Ascending aorta (tissue), 2 donors: Measurements from ENCODE around the gene ANKRD35. TPM values are rescaled to one million over a fixed set of nuclear protein-coding genes. Genes with fewer than 3 reads are reported as not detected.
"Not testable (repeated sequence)": the region's sequence is repeated elsewhere in the genome, so short reads cannot be mapped to it uniquely, and the experiment has no call there.

ENCODE experiments used
- DNase-seq, 2 donors: peaks; one replicate each; pipeline ENCODE4 v3.0.0-alpha.2; 2019; ENCODE audit warnings: low spot score in 2 of 2
- H3K27ac ChIP-seq, 2 donors: fragments of 200-600 bp; sonication (generic); one replicate each; pipeline ENCODE4 v1.5.1; 2016 to 2017; ENCODE audit warnings: mild to moderate bottlenecking in 1 of 2
- H3K27me3 ChIP-seq: fragments of 200-600 bp; sonication (generic); one replicate; pipeline ENCODE4 v1.5.1; 2017
- H3K36me3 ChIP-seq, 2 donors: fragments of 200-600 bp; sonication (generic); one replicate each; pipeline ENCODE4 v1.5.1; 2016
- H3K4me1 ChIP-seq, 2 donors: fragments of 200-600 bp; sonication (generic); one replicate each; pipeline ENCODE4 v1.5.1; 2016 to 2017; ENCODE audit warnings: mild to moderate bottlenecking in 1 of 2
- H3K4me3 ChIP-seq, 2 donors: fragments of 200-600 bp; sonication (generic); one replicate each; pipeline ENCODE4 v1.5.1; 2016 to 2017; ENCODE audit warnings: mild to moderate bottlenecking in 1 of 2
- H3K9me3 ChIP-seq, 2 donors: fragments of 200-600 bp; sonication (generic); one replicate each; pipeline ENCODE4 v1.5.1; 2016
- CTCF ChIP-seq, 3 experiments: fragments of 200-600 bp in 2 of 3; fragments of 450-650 bp in 1 of 3; sonication (generic) in 2 of 3; IDR thresholded peaks; one replicate each; pipeline ENCODE4 v1.5.1; 2016 to 2019; ENCODE audit warnings: antibody characterized with exemption in 3 of 3, mild to moderate bottlenecking in 1 of 3, moderate library complexity in 1 of 3
- intact Hi-C: fragments of 100-400 bp; cut with DNase I; formaldehyde crosslinking; loops from one replicate; pipeline ENCODE4 v1.15.1; 2023
- total RNA-seq: library from RNA; depleted of rRNA; stranded (reverse); fragments of >200 nt; gene quantifications from one replicate; pipeline ENCODE4 v1.1.0, GENCODE V29; 2016

The ANKRD35 gene
- total RNA-seq, 1 donor from 2014 or later = 19.9 TPM

- peak overlapping the region; percentile 70 to 73 for H3K4me3 ChIP-seq
- no peaks in the 10 kb centered on the region for H3K27me3 ChIP-seq
- H3K36me3 ChIP-seq = peaks cover 13 to 19% of the 10 kb centered on the region in 2 donors
- H3K9me3 ChIP-seq = no peaks in the 10 kb centered on the region
- no peak for TF ChIP-seq CTCF (IDR thresholded peaks at IDR 0.05)
- DNase-seq = no peak
- intact Hi-C loops = loop anchor here (1.0 to 2.0 kb wide), 3 partner anchors 17 to 86 kb away; partner anchors contain the start of gene LIX1L
- peaks cover 6 to 12% of the 10 kb centered on the region in 2 donors for H3K4me1 ChIP-seq
- peak overlapping the region; percentile 97 to 98 for H3K27ac ChIP-seq
These were observed 41.0 kb upstream of the ANKRD35 start for GRCh38 chr1:145926686-145927062.

- Histone ChIP-seq H3K36me3 (peaks cover 5 to 13% of the 10 kb centered on the region in 2 donors), H3K27ac (no peak overlapping the region), H3K9me3 (no peaks in the 10 kb centered on the region), H3K4me3 (no peak overlapping the region), H3K27me3 (no peaks in the 10 kb centered on the region), H3K4me1 (peaks cover 10 to 24% of the 10 kb centered on the region in 2 donors)
- TF ChIP-seq CTCF (IDR thresholded peaks at IDR 0.05) = no peak
- intact Hi-C loops = no loop called here
- no peak for DNase-seq
These were observed 36.6 kb upstream of the ANKRD35 start for GRCh38 chr1:145922266-145922665.

- H3K4me1 ChIP-seq = peaks cover 7 to 24% of the 10 kb centered on the region in 2 donors
- H3K27ac ChIP-seq, DNase-seq, intact Hi-C loops, H3K9me3 ChIP-seq, H3K27me3 ChIP-seq: not testable (repeated sequence)
- peak overlapping the region in 1 of 2 donors; percentile 91 for H3K4me3 ChIP-seq
- peaks cover 10 to 24% of the 10 kb centered on the region in 2 donors for H3K36me3 ChIP-seq
These were observed 34.6 kb upstream of the ANKRD35 start for GRCh38 chr1:145920297-145920696.

GRCh38 chr1:145918992-145919939, 33.6 kb upstream of the ANKRD35 start:
- peaks cover 7 to 24% of the 10 kb centered on the region in 2 donors for H3K4me1 ChIP-seq
- peak in 1 of 3 experiments; percentile 26 for TF ChIP-seq CTCF (IDR thresholded peaks at IDR 0.05)
- peak overlapping the region; percentile 76 to 91 for H3K4me3 ChIP-seq
- peak in 1 of 2 donors; percentile 77 for DNase-seq
- no peaks in the 10 kb centered on the region for H3K9me3 ChIP-seq
- peaks cover 14 to 27% of the 10 kb centered on the region in 2 donors for H3K36me3 ChIP-seq
- intact Hi-C loops = no loop called here
- peak overlapping the region; percentile 80 to 92 for H3K27ac ChIP-seq
- no peaks in the 10 kb centered on the region for H3K27me3 ChIP-seq

- H3K4me1 ChIP-seq = peaks cover 7 to 24% of the 10 kb centered on the region in 2 donors
- no peaks in the 10 kb centered on the region for H3K27me3 ChIP-seq
- H3K9me3 ChIP-seq = no peaks in the 10 kb centered on the region
- peak; percentile 79 to 93 for DNase-seq
- TF ChIP-seq CTCF (IDR thresholded peaks at IDR 0.05) = no peak
- peak within 1 kb of the TSS; percentile 80 to 92 for H3K27ac ChIP-seq
- H3K4me3 ChIP-seq = peak within 1 kb of the TSS; percentile 76 to 91
- peaks cover 14 to 32% of the 10 kb centered on the region in 2 donors for H3K36me3 ChIP-seq
- intact Hi-C loops = no loop called here
These were observed 32.7 kb upstream of the ANKRD35 start, which contains the start of gene PEX11B for GRCh38 chr1:145918144-145918991. Gene PEX11B (minus strand): TSS chr1:145918717. CDS start chr1:145918688, 29 bp downstream.
